Measurements from ENCODE around the gene LINS1.

DNA sequence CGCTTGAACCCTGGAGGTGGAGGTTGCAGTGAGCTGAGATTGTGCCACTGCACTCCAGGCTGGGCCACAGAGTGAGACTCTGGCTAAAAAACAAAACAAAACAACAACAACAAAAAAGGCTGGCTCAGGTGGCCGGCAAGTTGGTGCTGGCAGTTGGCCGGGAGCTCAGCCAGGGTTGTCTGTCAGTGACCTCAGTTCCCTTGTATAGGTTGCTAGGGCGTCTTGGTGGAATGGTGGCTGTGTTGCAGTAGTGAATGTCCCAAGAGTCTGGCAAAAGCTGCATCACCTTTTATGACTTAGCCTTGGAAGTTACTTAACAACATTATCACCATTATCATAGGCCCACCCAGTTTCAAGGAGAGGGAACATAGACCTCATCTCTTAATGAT is 41.0 kb upstream of the LINS1 start:
- TF ChIP-seq CTCF (IDR thresholded peaks at IDR 0.05) (no peak), POLR2A (IDR thresholded peaks at IDR 0.05) (no peak)
